GM21367 (cell line): Measurements from ENCODE around the gene C1orf167.

Experiments used
- ATAC-seq: cut with Tn5 transposase; IDR thresholded peaks from one replicate; pipeline ENCODE4 v1.9.1; 2021; ENCODE audit not compliant: unreplicated experiment

The C1orf167 gene

DNA sequence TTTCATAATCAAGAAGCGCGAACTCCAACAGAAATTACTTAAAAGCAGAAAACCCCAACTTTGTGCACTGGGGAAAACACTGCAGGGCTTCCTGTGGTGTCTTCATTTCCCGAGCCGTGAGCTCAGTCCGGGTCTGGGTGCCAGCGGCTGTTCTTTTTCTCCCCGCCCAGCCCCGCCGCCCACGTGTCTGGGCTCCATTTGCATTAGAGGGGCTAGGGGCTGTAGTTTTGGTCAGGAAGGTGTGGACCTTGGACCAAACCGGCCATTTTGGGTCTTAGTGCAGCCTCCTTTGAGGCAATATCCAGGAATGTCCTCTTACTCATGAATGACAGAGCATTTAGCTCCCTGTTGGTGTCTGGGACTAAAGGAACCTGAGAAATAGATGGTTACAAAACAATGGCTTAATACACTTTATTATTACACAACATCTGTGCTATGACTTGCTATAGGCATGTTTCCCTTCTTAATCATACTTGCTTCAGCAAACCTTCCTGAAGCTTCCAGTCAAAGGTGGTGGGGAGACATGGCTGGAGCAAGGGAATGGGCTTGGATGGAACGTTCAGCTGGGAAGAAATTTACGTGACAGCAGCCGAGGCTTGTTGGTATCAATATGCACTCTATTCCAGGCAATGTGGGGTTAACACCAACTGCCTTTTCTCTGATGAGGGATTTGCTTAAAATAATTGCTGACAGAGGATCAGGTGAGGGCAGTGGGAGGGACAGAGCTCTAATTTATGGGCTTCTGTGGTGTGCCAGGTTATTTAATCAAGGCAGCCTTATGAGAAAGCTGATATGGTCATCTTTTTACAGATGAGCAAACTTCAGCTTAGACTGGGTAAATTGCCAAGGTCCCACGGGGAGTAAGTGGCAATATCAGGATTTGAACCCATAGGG is 25.0 kb upstream of the C1orf167 start:
- no peak for ATAC-seq

DNA sequence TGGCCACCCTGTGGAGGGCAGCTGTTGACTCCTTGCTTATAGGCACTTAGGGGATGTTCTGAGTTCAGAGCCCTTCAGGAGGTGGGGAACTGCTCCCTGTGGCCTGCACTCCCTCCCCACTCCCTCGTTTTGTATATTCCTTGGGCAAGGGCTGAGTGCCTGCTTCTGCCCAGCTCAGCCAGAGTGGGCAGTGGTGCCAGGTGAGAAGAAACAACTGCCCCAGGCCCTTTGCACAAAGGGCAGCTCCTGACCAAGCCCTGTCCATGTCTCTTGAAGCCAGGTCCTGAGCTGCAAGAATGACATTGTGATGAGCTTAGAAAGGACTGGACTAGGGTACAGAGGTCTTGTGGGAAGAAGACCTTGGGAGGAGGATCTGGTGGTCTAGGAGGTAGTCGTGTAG is 23.9 kb upstream of the C1orf167 start:
- ATAC-seq = no peak

DNA sequence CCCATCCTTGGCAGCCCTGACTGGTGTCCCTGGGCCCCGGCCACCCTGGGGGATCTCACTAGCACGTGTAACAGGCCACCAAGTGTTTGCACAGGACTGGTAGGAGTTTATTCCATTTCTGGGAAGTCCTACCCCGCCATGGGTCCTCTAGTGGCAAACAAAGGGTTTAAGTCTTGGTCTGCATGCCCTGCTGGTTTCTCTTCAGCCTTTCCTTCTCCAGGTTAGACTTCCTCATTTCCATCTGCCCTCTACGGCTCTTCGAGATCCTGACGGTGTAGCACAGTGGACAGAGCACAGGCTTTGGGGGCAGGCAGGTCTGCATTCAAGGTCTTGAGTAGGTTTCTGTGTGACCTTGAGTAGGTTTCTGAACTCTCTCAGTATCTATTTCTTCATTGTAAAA is 23.2 kb upstream of the C1orf167 start:
- ATAC-seq = no peak

DNA sequence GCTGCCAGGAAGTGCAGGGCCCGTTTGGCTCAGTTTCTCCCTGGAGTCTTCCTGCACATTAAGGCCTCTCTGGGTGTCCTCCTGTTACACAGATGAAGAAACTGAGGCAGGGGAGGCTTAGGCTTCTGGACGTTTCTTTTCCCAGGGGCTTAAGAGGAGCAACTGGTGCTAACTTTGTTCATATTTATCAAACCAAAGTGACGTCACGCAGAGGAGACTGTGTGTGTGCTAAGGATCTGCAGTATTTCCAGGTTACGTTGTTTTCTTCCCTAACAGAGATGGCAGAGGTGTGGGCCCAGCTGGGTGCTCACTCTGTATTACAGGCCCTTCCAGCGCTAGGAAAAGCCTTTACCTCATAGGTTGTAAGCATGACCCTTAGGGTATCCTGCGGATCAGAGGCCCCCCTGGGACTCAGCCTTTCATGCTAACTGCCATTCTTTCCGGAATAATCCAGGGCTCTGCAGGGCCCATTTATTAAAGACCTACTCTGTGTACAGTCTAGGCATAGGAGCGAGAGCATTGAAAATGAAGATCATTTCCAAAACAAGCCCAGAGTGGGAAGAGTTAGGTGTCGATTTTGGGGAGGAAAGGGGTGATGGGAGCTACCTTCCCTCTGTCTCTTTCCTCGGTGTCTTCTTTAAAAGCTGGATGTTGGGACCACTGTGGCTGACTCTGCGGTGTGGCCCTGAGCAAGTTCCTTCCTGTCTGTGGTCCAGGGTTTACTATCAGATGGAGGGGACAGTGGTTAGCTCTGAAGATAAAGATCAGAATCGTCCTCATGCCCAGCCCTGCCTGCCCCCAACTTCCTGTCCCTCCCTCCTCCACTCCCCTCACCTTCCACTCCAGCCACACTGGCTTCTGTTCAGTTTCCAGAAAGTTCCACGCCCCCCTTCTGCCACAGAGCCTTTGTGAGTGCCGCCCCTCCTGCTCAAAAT is 21.5 kb upstream of the C1orf167 start:
- no peak for ATAC-seq

DNA sequence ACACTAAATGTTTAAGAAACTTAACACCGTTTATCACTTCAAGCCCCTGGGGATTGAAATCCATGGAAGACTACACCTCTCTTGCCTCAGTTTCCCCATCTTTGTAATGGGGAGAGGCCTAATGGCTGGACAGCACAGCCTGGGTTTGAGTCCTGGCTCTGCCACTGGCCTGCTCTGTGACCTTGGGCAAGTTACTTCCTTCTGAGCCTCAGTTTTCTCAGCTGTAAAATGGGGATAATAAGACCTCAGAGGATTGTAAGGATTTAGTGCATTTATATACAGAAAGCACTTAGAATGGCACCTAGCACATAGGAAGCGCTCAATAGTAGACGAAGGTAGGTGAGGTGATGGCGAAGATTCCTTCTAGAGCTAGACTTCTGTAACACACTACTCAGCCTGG is 20.5 kb upstream of the C1orf167 start:
- ATAC-seq = no peak

DNA sequence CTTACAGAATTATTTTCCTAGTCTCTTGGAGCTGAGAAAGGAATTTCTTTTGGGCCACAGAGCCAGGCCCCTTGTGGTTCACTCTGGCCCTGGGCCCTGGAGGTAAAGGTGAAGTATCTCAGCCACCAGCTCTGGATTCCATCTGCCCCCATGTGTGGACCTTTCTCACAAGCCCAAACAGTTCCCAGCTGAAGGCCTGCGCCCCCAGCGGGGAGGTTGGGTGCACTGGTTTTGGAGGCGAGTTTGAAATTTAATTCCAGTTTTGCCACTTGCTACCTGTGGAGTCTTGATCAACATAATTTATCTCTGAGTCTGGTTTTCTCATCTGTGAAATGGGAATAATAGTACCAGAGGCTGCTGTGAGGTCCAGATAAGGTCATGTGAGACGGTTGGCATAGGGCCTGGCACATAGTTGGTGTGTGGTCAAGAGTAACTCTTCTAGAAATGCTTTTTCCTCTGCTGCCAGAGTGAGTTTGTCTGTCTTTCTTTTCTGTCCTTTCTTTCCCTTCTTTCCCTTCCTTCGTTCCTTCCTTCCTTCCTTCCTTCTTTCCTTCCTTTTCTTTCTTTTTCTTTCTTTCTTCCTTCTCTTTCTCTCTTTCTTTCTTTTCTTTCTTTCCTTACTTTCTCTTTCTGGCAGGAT is 20.0 kb upstream of the C1orf167 start:
- ATAC-seq = no peak

DNA sequence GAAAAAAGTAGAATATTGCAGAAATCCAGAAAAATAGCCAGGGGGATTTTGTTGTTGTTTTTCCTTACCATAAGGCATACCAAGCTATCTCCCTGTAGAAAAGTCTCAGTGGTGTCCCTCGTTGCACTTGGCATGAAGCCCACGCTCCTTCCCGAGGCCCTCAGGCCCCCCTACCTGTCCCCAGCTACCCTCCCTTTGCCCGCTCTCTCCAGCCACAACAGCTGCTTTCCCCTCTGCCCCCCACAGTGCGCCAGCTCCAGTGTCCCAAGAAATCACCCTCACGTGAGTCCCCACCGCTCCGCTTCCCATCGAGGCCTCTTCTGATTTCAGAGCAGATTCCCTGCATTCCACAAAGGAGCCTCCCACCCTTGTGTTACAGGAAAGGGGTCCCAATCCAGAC is 17.7 kb upstream of the C1orf167 start:
- ATAC-seq = no peak

DNA sequence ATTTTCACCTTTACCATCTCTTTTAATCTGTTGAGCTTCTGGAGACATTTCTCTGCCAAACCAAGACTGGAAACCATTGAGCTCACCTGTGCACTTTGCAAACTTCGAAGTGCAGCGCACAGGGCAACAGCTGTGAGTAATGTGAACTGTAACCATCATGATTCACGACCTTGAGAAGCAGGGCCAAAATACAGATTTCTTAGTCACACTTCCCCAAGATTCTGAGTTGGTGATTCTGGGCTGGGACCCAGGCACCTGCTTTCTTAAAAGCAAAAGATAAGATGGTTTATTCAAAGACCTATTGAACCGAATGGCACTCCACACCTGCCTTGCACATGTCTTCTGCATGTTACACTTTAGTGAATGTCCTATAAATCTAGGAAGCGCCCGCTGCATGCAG is 15.9 kb upstream of the C1orf167 start:
- no peak for ATAC-seq

DNA sequence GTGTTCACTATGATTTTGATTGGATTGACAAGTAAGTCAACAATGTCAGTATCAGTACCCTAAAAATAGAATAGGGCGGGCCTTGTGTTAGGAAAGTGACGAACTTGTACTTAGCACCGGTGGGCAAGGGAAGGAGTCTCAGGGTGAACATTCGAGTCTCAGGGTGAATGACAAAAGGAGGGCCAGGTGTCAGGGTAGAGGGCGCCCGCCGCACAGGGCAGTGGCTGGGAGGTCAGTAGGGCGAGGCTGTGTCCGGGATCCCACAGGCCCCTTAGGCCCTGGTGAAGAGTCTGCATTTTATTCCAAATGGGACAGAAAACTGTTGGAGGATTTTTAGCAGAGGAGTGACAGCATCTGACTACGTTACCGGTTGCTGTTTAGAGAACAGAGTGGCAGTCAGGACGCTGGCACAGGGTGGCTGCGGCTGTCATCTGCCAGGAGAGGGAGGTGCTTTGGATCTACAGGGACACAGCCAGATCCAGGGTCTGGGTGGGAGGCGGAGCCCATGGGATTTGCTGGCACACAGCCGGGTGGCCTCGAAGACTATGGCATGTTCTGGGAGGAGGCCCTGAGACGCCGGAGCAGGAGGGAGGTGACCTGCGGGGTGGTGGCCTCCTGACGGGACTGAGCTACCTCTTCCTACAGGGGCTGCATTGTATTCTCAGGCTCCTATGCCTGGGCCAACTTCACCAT is 15.1 kb upstream of the C1orf167 start:
- ATAC-seq = no peak

DNA sequence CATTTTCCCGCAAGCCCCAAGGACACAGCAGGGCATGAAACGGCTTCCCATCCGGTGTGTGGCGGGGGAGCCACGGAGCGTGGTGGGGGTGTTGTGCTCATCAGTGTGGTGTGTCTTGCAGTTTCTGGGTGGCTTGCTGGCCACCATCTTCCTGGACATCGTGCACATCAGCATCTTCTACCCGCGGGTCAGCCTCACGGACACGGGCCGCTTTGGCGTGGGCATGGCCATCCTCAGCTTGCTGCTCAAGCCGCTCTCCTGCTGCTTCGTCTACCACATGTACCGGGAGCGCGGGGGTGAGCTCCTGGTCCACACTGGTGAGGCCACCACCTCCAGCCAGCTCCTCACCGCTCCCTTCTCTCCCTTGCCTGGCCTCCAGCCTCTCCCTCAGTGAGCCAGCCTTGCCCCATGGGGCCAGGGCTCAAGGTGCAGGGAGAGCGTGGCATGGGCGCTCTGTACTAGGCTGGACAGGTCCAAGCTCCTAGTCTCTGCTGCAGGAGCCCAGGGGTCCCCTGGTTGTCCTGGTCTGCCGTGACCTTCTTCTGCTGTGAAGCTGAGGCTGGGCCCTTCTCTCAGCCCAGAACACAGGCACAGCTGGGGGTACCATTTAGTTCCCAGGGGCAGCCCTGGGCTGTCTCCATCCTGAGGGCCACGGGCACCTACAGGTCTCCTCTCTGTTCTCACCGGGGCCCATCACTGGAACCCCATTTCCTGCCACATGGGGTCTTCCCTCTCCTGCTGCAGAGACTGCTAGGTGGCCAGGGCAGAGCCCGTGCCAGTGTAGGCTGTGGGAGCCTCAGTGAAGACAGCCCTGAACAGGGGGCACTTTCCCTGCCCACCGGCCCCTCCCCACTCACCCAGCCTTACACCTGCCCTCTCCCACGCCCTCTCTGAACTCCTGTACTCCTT is 13.4 kb upstream of the C1orf167 start:
- no peak for ATAC-seq

DNA sequence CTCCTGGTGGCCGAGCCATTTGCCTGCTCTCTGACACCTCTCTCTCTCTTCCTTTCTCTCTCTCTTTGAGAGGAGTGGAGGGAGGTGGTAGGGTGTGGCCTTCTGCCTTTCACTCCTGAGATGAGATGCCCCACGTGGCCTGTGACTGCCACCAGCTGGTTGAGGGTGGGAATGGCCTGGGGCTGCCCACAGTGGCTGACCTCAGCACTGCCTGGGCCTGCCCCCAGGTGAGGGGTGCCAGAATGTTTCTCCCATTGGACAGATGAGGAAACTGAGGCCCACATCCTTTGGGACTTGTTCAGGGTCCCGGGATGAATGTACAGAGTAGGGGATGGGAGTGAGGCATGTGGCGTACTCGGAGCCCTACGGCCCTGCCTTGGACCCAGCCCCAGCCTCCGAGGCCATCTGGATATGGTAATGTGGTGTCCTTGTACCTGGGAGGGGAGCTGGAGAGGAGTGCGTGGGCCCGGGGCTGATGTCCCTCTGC is 12.7 kb upstream of the C1orf167 start:
- ATAC-seq = no peak

DNA sequence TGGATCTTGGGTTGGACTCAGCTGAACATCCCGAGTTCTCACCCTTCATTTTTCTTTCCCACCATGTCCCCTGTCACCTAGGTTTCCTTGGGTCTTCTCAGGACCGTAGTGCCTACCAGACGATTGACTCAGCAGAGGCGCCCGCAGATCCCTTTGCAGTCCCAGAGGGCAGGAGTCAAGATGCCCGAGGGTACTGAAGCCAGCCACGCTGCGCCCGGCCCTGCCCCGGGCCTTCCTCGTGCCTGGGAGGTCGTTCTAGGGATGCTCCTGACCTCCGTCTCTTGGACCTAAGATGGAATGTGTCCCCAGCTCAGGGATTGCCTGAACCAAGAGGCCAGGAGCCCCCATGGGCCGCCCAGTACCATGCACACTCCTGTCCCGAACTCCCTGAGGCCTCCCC is 12.0 kb upstream of the C1orf167 start:
- no peak for ATAC-seq

DNA sequence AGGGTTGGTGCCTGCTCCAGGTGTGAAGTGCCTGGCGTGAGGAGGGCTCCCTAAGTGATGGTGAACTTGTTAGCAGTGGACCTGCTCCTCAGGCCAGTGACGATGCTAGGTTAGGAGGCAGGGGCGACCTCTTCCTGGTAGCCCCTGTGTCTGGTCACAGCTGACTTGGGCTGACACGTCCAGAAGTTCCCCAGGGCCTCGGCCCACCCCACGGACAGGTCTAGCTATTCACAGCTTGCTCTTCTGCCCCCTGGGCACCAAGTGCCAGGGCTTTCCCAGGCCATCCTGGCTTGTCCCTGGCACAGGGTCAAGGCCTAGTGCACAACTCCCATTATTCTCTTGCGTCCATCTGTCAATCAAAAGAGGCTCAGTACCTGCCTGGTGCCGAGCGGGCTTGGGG is 10.9 kb upstream of the C1orf167 start:
- no peak for ATAC-seq

DNA sequence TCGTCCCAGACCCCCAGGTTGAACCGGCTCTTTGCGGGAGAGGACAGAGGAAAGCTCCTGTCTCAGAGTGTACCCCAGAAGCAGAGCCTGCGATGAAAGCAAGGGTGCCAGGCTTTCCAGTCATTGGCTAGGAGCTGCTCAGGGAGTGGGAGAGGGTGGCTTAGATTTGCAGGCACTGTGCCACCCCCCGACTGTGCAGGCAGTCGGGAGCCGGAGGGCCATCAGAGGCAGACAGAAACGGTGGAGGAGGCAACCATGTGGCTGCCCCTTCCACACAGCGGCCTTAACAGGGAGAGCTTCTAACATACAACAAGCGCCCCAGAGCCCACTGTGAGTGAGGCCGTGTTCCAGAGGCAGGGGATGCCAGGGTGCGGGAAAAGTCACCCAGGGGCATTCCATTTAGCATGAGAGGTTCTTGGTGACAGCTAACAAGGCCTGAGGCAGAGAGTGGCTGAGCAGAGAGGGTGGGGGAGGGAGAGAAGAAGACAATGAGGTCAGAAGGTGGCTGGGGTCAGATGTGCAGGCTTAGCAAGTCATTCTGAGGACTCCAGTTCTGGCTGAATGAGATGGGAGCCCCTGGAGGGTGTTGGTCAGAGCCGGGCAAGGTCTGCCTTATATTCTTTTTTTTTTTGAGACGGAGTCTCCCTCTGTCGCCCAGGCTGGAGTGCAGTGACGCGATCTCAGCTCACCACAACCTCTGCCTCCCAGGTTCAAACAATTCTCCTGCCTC is 9.5 kb upstream of the C1orf167 start:
- no peak for ATAC-seq

DNA sequence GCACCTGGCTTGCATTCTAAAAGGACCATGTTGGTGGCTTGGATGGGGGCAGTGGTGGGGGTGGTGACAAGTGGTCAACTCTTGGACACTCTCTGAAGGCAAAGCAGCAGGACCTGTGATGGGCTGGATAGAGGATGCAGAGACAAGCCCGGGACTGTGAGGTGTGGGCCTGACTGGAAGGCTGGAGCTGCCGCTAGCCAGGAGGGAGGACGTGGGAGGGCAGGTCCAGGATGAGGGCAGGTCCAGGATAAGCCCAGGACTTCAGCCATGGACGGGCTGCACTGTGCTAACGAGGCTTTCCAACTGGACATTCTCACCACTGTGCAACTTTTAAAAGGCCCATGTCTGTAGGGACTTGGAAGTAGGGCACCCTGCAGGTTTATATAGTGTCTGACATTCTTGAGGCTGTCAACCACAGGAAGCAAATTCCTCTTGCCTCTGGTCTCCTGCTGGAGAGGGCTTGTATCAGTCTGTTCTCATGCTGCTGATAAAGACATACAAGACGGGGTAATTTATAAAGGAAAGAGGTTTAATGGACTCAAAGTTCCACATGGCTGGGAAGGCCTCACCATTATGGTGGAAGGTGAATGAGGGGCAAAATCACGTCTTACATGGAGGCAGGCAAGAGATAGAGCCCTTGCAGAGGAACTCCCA is 8.3 kb upstream of the C1orf167 start:
- no peak for ATAC-seq

DNA sequence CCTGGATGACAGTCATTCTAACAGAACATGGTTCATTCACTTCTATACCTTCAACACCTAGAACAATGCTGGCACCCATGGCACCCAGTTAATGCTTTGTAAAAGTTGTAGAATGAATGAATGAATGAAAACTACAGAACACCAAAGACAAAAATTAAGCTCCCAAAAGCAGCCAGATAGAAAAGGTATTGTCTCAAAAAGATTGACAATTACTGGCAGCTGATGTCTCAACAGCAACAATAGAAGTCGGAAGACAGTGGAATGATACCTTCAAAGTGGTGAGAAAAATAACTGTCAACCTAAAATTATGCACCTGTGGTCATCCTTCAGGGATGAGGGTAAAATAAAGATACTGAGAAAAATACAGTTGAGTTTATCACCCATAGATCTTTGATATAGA is 4.9 kb upstream of the C1orf167 start:
- ATAC-seq = no peak

DNA sequence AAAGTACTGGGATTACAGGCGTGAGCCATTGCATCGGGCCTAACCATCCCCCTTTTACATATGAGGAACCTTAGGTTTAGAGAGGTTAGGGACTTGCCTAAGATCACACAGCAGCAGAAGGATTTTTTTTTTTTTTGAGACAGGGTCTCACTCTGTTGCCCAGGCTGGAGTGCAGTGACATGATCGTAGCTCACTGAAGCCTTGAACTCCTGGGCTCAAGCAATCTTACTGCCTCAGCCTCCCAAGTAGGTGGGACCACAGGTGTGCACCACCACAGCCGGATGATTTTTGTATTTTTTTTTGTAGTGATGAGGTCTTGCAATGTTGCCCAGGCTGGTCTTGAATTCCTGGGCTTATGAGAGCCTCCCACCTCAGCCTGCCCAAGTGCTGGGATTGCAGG is 2.2 kb upstream of the C1orf167 start:
- no peak for ATAC-seq

DNA sequence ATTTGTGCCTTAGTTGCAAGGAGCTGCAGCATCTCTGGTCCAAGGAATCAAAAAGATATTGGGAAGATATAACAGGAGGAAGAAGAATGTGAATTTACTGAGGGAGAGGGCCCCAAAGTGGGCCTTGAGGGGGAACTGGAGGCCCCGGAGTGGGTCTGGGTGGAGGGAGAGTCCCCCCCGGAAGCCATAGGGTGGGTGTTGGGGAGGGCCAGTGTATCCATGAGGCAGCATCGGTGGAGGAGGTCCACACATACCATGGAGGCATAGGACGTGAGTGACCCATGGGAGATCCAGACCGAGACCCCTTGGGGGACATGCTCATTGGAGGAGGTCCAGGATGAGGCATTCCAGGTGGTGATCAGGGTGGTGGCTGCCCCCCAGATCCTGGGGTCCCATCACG is 708 bp upstream of the C1orf167 start:
- ATAC-seq = no peak

DNA sequence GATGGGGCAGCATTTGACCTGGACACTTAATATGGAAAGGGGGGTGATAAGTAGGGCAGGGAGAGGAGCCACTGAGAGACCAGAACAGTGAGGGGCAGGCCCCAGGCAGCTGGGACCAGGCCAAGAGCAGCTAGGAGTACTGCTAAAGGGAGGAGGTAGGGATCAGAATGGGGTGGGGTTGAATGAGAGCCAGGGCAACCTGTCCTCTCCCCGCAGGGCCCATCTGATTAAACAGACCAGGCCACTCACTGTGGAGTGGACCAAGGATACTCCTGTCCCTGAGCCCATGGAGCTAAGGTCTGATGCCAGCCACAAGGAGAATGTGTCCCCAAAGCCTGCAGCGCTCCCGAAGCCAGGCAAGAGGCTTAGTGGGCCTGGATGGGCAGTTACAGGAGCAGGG is 2.1 kb downstream of the C1orf167 start:
- no peak for ATAC-seq
